Fibroblast of skin of right quadriceps (primary cell): Measurements from ENCODE around the gene SLC25A18.
"Not testable (repeated sequence)": the region's sequence is repeated elsewhere in the genome, so short reads cannot be mapped to it uniquely, and the experiment has no call there.

Experiments used
- DNase-seq: peaks from one replicate; pipeline ENCODE4 v3.0.0-alpha.2; 2013

The SLC25A18 gene

GRCh38 chr22:17612057-17612456 is 48.8 kb downstream of the SLC25A18 start:
- no peak for DNase-seq

GRCh38 chr22:17613280-17613679 is 50.0 kb downstream of the SLC25A18 start:
- no peak for DNase-seq

- DNase-seq: no peak
Observed at GRCh38 chr22:17627961-17628405, 64.7 kb downstream of the SLC25A18 start.

GRCh38 chr22:17628406-17629172 is 65.3 kb downstream of the SLC25A18 start, which contains the start of gene ATP6V1E1:
TSS of gene ATP6V1E1 (minus strand) at chr22:17628749. CDS start at chr22:17628635, 114 bp downstream.
- DNase-seq: peak; percentile 94

- no peak for DNase-seq
Observed at GRCh38 chr22:17629173-17629489, 65.8 kb downstream of the SLC25A18 start.

- DNase-seq: no peak
Observed at GRCh38 chr22:17629641-17630040, 66.3 kb downstream of the SLC25A18 start.

GRCh38 chr22:17631076-17631565 is 67.8 kb downstream of the SLC25A18 start:
- no peak for DNase-seq

GRCh38 chr22:17633217-17633997 is 70.1 kb downstream of the SLC25A18 start:
- peak; percentile 76 for DNase-seq

- DNase-seq: no peak
Observed at GRCh38 chr22:17633998-17634323, 70.7 kb downstream of the SLC25A18 start.

- DNase-seq: no peak
Observed at GRCh38 chr22:17634696-17635095, 71.4 kb downstream of the SLC25A18 start.

GRCh38 chr22:17636850-17637249 is 73.6 kb downstream of the SLC25A18 start:
- not testable (repeated sequence) for DNase-seq

- no peak for DNase-seq
Observed at GRCh38 chr22:17637490-17638181, 74.3 kb downstream of the SLC25A18 start.

GRCh38 chr22:17638182-17638431 is 74.8 kb downstream of the SLC25A18 start:
- no peak for DNase-seq

GRCh38 chr22:17638432-17639246 is 75.3 kb downstream of the SLC25A18 start, which contains the start of gene BCL2L13:
TSS of gene BCL2L13 (plus strand) at chr22:17638757. CDS start at chr22:17655712, 16,955 bp downstream.
- peak; percentile 84 for DNase-seq

GRCh38 chr22:17639247-17639741 is 76.0 kb downstream of the SLC25A18 start:
- DNase-seq: peak; percentile 23
